Measurements from ENCODE around the gene MYO5B.

GRCh38 chr18:49935215-49935614 is 259.7 kb downstream of the MYO5B start:
- TF ChIP-seq CTCF (IDR thresholded peaks at IDR 0.05; ENCODE audit: low read depth, low read length, poor library complexity, severe bottlenecking) (no peak), EZH2phosphoT487 (IDR thresholded peaks at IDR 0.05; ENCODE audit: borderline replicate concordance, low read length) (no peak)

All from DOHH2 (cell line).